GM23338 (cell line): ENCODE results near the gene NCKAP5. TPM values are rescaled to one million over a fixed set of nuclear protein-coding genes. Genes with fewer than 3 reads are reported as not detected.

Experiments
- ATAC-seq: fragments of 200-7000 bp; cut with Tn5 transposase; 3 replicates; pipeline ENCODE4 v1.9.1; 2020
- DNase-seq: peaks from one replicate; pipeline ENCODE4 v3.0.0-alpha.2; 2015; ENCODE audit warnings: low spot score
- H2AFZ ChIP-seq: fragments of 200-600 bp; sonication (generic); 2 replicates; pipeline ENCODE4 v1.8.0; 2016; ENCODE audit warnings: antibody characterized with exemption, mild to moderate bottlenecking, moderate library complexity
- H3F3A ChIP-seq: fragments of 200-600 bp; sonication (generic); replicated peaks from 2 replicates; pipeline ENCODE4 v1.8.0; 2017; ENCODE audit warnings: antibody characterized with exemption, mixed run types, low read depth
- H3K27ac ChIP-seq: fragments of 200-600 bp; sonication (generic); 2 replicates; pipeline ENCODE4 v1.6.1; 2016; ENCODE audit warnings: low read depth
- H3K27me3 ChIP-seq: fragments of 200-600 bp; sonication (generic); 2 replicates; pipeline ENCODE4 v1.8.0; 2016; ENCODE audit warnings: mild to moderate bottlenecking, mixed run types, moderate library complexity; ENCODE audit not compliant: insufficient read depth
- H3K36me3 ChIP-seq: fragments of 200-600 bp; sonication (generic); 2 replicates; pipeline ENCODE4 v1.8.0; 2016; ENCODE audit warnings: mild to moderate bottlenecking; ENCODE audit not compliant: insufficient read depth
- H3K4me1 ChIP-seq: fragments of 200-600 bp; sonication (generic); 2 replicates; pipeline ENCODE4 v1.8.0; 2016; ENCODE audit warnings: mild to moderate bottlenecking, moderate library complexity; ENCODE audit not compliant: insufficient read depth
- H3K4me2 ChIP-seq: fragments of 200-600 bp; sonication (generic); 2 replicates; pipeline ENCODE4 v1.7.1; 2017; ENCODE audit warnings: mixed run types
- H3K4me3 ChIP-seq: fragments of 200-600 bp; sonication (generic); 2 replicates; pipeline ENCODE4 v1.6.1; 2016; ENCODE audit warnings: mixed run types
- H3K79me2 ChIP-seq: fragments of 200-600 bp; sonication (generic); replicated peaks from 2 replicates; pipeline ENCODE4 v1.8.0; 2017; ENCODE audit warnings: mild to moderate bottlenecking; ENCODE audit not compliant: insufficient read depth
- H3K9me2 ChIP-seq: fragments of 200-600 bp; sonication (generic); 2 replicates; pipeline ENCODE4 v1.8.0; 2017; ENCODE audit not compliant: insufficient read depth
- H4K20me1 ChIP-seq: fragments of 200-600 bp; sonication (generic); replicated peaks from 2 replicates; pipeline ENCODE4 v1.8.0; 2017; ENCODE audit warnings: mild to moderate bottlenecking; ENCODE audit not compliant: insufficient read depth
- H3K27ac Mint-ChIP-seq: 2 replicates; pipeline ENCODE4 v1.8.0; 2020; ENCODE audit warnings: inconsistent platforms, mild to moderate bottlenecking, moderate library complexity, mixed read lengths
- H3K27me3 Mint-ChIP-seq: 3 replicates; pipeline ENCODE4 v1.8.0; 2022; ENCODE audit warnings: low read depth, mild to moderate bottlenecking, moderate library complexity, mixed read lengths, inconsistent platforms; ENCODE audit not compliant: insufficient read depth, poor library complexity
- H3K36me3 Mint-ChIP-seq: 3 replicates; pipeline ENCODE4 v1.8.0; 2021; ENCODE audit warnings: low read depth, mild to moderate bottlenecking, inconsistent platforms, moderate library complexity, mixed read lengths
- H3K4me1 Mint-ChIP-seq: 3 replicates; pipeline ENCODE4 v1.8.0; 2020; ENCODE audit warnings: mild to moderate bottlenecking, inconsistent platforms, mixed read lengths
- H3K4me3 Mint-ChIP-seq: 3 replicates; pipeline ENCODE4 v1.8.0; 2021; ENCODE audit warnings: moderate library complexity, mild to moderate bottlenecking, inconsistent platforms, mixed read lengths
- H3K9me3 Mint-ChIP-seq: 3 replicates; pipeline ENCODE4 v1.8.0; 2020; ENCODE audit warnings: moderate library complexity, mild to moderate bottlenecking, inconsistent platforms, mixed read lengths
- EZH2 ChIP-seq: fragments of 200-600 bp; sonication (generic); IDR thresholded peaks from one replicate; pipeline ENCODE4 v1.8.0; 2017; ENCODE audit warnings: antibody characterized with exemption, mild to moderate bottlenecking, low read depth; ENCODE audit not compliant: unreplicated experiment
- STAT1 ChIP-seq: IDR thresholded peaks from one replicate; pipeline ENCODE4 v1.6.1; 2016; ENCODE audit warnings: antibody characterized with exemption; ENCODE audit not compliant: unreplicated experiment
- ZNF331 ChIP-seq: fragments of 250-450 bp; sonication (Bioruptor Pico); IDR thresholded peaks from 2 replicates; pipeline ENCODE4 v1.5.0; 2020; ENCODE audit warnings: low read depth, mild to moderate bottlenecking, moderate library complexity
- polyA plus RNA-seq: library from polyadenylated mRNA; unstranded; fragments of >200 nt; fragmentation: Nextera tagmentation; extraction: Ambion mirVana; gene quantifications from 2 replicates; pipeline ENCODE4 v1.2.1, GENCODE V29; 2016
- total RNA-seq: library from RNA; depleted of rRNA; stranded (reverse); fragments of >200 nt; shearing (Covaris generic); gene quantifications from 2 replicates; pipeline ENCODE4 v1.2.3, GENCODE V29; 2014
- TF ChIP-seq, protein P1 (sequence below), 2 experiments: fragments of 200-600 bp in 1 of 2; sonication (generic) in 1 of 2; conservative IDR thresholded peaks; 2 replicates each; pipeline versions ENCODE4 v1.5.1 to v1.6.1; 2016 to 2017; ENCODE audit warnings: antibody characterized with exemption in 2 of 2, low read depth in 2 of 2, mild to moderate bottlenecking in 2 of 2, moderate library complexity in 1 of 2
- TF ChIP-seq, protein P2 (sequence below): fragments of 250-450 bp; sonication (Bioruptor Pico); IDR thresholded peaks from 2 replicates; pipeline ENCODE4 v1.5.0; 2020; ENCODE audit warnings: mild to moderate bottlenecking, moderate library complexity

NCKAP5 gene
- total and polyA plus RNA-seq, 2 experiments from 2014 or later, result 0.34 to 0.73 TPM

DNA sequence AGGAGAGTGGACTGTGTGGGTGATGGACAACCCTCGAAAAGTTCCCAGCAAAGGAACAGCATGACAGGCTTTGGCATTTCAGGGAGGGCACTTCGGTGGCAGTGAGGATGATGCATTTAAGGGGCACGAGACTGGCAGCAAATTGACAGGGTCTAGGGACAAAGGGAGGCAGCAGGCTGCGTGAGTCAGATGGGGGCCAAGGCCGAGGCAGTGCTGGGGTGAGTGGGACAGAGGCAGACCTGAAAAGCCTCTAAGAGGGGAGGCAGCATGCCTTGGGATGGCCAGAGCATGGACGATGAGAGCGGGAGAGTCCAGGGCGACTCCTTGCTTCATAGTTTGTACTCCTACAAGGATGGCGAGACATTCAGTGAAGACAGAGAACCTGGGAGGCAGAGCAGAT, 848.8 kb downstream of the NCKAP5 start (continued):
- TF ChIP-seq, protein P1, sequence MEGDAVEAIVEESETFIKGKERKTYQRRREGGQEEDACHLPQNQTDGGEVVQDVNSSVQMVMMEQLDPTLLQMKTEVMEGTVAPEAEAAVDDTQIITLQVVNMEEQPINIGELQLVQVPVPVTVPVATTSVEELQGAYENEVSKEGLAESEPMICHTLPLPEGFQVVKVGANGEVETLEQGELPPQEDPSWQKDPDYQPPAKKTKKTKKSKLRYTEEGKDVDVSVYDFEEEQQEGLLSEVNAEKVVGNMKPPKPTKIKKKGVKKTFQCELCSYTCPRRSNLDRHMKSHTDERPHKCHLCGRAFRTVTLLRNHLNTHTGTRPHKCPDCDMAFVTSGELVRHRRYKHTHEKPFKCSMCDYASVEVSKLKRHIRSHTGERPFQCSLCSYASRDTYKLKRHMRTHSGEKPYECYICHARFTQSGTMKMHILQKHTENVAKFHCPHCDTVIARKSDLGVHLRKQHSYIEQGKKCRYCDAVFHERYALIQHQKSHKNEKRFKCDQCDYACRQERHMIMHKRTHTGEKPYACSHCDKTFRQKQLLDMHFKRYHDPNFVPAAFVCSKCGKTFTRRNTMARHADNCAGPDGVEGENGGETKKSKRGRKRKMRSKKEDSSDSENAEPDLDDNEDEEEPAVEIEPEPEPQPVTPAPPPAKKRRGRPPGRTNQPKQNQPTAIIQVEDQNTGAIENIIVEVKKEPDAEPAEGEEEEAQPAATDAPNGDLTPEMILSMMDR (conservative IDR thresholded peaks at IDR 0.05; ENCODE audit: low read depth in 2 of 2), result no peak
- no peak for TF ChIP-seq STAT1

DNA sequence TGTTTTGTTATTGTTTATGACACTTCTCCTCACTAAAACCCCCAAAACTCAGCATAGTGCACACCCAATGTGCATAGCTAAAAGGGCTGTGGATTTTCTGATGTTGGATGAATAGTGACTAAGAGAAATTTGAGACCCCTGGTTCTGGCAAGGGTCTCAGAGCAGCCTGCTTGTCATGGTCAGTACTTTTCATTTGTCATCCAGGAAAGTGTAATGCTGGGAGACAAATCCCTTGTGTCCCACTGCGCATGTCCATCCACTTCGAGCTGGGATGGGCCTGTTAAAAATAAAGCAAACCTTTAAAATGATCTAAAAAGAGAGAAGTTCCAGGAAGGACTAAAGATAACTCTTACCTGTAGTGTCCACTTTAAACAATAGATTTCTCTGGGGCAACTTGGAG, 851.3 kb downstream of the NCKAP5 start:
- TF ChIP-seq EZH2 (no peak), ZNF331 (CRISPR knock-in tag) (no peak)
- TF ChIP-seq, protein P2, sequence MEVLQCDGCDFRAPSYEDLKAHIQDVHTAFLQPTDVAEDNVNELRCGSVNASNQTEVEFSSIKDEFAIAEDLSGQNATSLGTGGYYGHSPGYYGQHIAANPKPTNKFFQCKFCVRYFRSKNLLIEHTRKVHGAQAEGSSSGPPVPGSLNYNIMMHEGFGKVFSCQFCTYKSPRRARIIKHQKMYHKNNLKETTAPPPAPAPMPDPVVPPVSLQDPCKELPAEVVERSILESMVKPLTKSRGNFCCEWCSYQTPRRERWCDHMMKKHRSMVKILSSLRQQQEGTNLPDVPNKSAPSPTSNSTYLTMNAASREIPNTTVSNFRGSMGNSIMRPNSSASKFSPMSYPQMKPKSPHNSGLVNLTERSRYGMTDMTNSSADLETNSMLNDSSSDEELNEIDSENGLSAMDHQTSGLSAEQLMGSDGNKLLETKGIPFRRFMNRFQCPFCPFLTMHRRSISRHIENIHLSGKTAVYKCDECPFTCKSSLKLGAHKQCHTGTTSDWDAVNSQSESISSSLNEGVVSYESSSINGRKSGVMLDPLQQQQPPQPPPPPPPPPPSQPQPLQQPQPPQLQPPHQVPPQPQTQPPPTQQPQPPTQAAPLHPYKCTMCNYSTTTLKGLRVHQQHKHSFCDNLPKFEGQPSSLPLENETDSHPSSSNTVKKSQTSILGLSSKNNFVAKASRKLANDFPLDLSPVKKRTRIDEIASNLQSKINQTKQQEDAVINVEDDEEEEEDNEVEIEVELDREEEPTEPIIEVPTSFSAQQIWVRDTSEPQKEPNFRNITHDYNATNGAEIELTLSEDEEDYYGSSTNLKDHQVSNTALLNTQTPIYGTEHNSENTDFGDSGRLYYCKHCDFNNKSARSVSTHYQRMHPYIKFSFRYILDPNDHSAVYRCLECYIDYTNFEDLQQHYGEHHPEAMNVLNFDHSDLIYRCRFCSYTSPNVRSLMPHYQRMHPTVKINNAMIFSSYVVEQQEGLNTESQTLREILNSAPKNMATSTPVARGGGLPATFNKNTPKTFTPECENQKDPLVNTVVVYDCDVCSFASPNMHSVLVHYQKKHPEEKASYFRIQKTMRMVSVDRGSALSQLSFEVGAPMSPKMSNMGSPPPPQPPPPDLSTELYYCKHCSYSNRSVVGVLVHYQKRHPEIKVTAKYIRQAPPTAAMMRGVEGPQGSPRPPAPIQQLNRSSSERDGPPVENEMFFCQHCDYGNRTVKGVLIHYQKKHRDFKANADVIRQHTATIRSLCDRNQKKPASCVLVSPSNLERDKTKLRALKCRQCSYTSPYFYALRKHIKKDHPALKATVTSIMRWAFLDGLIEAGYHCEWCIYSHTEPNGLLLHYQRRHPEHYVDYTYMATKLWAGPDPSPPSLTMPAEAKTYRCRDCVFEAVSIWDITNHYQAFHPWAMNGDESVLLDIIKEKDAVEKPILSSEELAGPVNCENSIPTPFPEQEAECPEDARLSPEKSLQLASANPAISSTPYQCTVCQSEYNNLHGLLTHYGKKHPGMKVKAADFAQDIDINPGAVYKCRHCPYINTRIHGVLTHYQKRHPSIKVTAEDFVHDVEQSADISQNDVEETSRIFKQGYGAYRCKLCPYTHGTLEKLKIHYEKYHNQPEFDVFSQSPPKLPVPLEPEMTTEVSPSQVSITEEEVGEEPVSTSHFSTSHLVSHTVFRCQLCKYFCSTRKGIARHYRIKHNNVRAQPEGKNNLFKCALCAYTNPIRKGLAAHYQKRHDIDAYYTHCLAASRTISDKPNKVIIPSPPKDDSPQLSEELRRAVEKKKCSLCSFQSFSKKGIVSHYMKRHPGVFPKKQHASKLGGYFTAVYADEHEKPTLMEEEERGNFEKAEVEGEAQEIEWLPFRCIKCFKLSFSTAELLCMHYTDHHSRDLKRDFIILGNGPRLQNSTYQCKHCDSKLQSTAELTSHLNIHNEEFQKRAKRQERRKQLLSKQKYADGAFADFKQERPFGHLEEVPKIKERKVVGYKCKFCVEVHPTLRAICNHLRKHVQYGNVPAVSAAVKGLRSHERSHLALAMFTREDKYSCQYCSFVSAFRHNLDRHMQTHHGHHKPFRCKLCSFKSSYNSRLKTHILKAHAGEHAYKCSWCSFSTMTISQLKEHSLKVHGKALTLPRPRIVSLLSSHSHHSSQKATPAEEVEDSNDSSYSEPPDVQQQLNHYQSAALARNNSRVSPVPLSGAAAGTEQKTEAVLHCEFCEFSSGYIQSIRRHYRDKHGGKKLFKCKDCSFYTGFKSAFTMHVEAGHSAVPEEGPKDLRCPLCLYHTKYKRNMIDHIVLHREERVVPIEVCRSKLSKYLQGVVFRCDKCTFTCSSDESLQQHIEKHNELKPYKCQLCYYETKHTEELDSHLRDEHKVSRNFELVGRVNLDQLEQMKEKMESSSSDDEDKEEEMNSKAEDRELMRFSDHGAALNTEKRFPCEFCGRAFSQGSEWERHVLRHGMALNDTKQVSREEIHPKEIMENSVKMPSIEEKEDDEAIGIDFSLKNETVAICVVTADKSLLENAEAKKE, result no peak
- TF ChIP-seq, protein P1 (conservative IDR thresholded peaks at IDR 0.05; ENCODE audit: low read depth in 2 of 2), result no peak
- no peak for DNase-seq
- H2AFZ ChIP-seq, result no peak overlapping the region

More for the DNA sequence above, 851.3 kb downstream of the NCKAP5 start:
- H3K4me3 ChIP-seq, result no peak overlapping the region
- no peaks in the 10 kb centered on the region for H3K79me2 ChIP-seq
- peaks cover 2% of the 10 kb centered on the region; the same call in 1 of the 2 replicates for H3K4me1 ChIP-seq
- no peak overlapping the region for H3K27ac ChIP-seq
- Mint-ChIP-seq H3K36me3 (no peaks in the 10 kb centered on the region), H3K27ac (no peak overlapping the region), H3K4me3 (no peak overlapping the region), H3K9me3 (no peaks in the 10 kb centered on the region), H3K27me3 (no peaks in the 10 kb centered on the region), H3K4me1 (peaks cover 3% of the 10 kb centered on the region; the same call in 2 of the 3 replicates)
- H3F3A ChIP-seq, result no peaks in the 10 kb centered on the region
- H4K20me1 ChIP-seq, result no peaks in the 10 kb centered on the region
- 0 out of 2 replicates have a peak, but pooled peaks cover 3% of the 10 kb centered on the region for H3K9me2 ChIP-seq
- no peak for ATAC-seq
- no peaks in the 10 kb centered on the region for H3K36me3 ChIP-seq
- no peak overlapping the region for H3K4me2 ChIP-seq
- H3K27me3 ChIP-seq, result no peaks in the 10 kb centered on the region
